GM23338 (cell line): ENCODE measurements around the gene ABCG2. TPM values are rescaled to one million over a fixed set of nuclear protein-coding genes. Genes with fewer than 3 reads are reported as not detected.

Experiments used
- ATAC-seq: fragments of 200-7000 bp; cut with Tn5 transposase; 3 replicates; pipeline ENCODE4 v1.9.1; 2020
- DNase-seq: peaks from one replicate; pipeline ENCODE4 v3.0.0-alpha.2; 2015; ENCODE audit warnings: low spot score
- H2AFZ ChIP-seq: fragments of 200-600 bp; sonication (generic); 2 replicates; pipeline ENCODE4 v1.8.0; 2016; ENCODE audit warnings: antibody characterized with exemption, mild to moderate bottlenecking, moderate library complexity
- H3F3A ChIP-seq: fragments of 200-600 bp; sonication (generic); replicated peaks from 2 replicates; pipeline ENCODE4 v1.8.0; 2017; ENCODE audit warnings: antibody characterized with exemption, mixed run types, low read depth
- H3K27ac ChIP-seq: fragments of 200-600 bp; sonication (generic); 2 replicates; pipeline ENCODE4 v1.6.1; 2016; ENCODE audit warnings: low read depth
- H3K27me3 ChIP-seq: fragments of 200-600 bp; sonication (generic); 2 replicates; pipeline ENCODE4 v1.8.0; 2016; ENCODE audit warnings: mild to moderate bottlenecking, mixed run types, moderate library complexity; ENCODE audit not compliant: insufficient read depth
- H3K36me3 ChIP-seq: fragments of 200-600 bp; sonication (generic); 2 replicates; pipeline ENCODE4 v1.8.0; 2016; ENCODE audit warnings: mild to moderate bottlenecking; ENCODE audit not compliant: insufficient read depth
- H3K4me1 ChIP-seq: fragments of 200-600 bp; sonication (generic); 2 replicates; pipeline ENCODE4 v1.8.0; 2016; ENCODE audit warnings: mild to moderate bottlenecking, moderate library complexity; ENCODE audit not compliant: insufficient read depth
- H3K4me2 ChIP-seq: fragments of 200-600 bp; sonication (generic); 2 replicates; pipeline ENCODE4 v1.7.1; 2017; ENCODE audit warnings: mixed run types
- H3K4me3 ChIP-seq: fragments of 200-600 bp; sonication (generic); 2 replicates; pipeline ENCODE4 v1.6.1; 2016; ENCODE audit warnings: mixed run types
- H3K79me2 ChIP-seq: fragments of 200-600 bp; sonication (generic); replicated peaks from 2 replicates; pipeline ENCODE4 v1.8.0; 2017; ENCODE audit warnings: mild to moderate bottlenecking; ENCODE audit not compliant: insufficient read depth
- H3K9me2 ChIP-seq: fragments of 200-600 bp; sonication (generic); 2 replicates; pipeline ENCODE4 v1.8.0; 2017; ENCODE audit not compliant: insufficient read depth
- H4K20me1 ChIP-seq: fragments of 200-600 bp; sonication (generic); replicated peaks from 2 replicates; pipeline ENCODE4 v1.8.0; 2017; ENCODE audit warnings: mild to moderate bottlenecking; ENCODE audit not compliant: insufficient read depth
- H3K27ac Mint-ChIP-seq: 2 replicates; pipeline ENCODE4 v1.8.0; 2020; ENCODE audit warnings: inconsistent platforms, mild to moderate bottlenecking, moderate library complexity, mixed read lengths
- H3K27me3 Mint-ChIP-seq: 3 replicates; pipeline ENCODE4 v1.8.0; 2022; ENCODE audit warnings: low read depth, mild to moderate bottlenecking, moderate library complexity, mixed read lengths, inconsistent platforms; ENCODE audit not compliant: insufficient read depth, poor library complexity
- H3K36me3 Mint-ChIP-seq: 3 replicates; pipeline ENCODE4 v1.8.0; 2021; ENCODE audit warnings: low read depth, mild to moderate bottlenecking, inconsistent platforms, moderate library complexity, mixed read lengths
- H3K4me1 Mint-ChIP-seq: 3 replicates; pipeline ENCODE4 v1.8.0; 2020; ENCODE audit warnings: mild to moderate bottlenecking, inconsistent platforms, mixed read lengths
- H3K4me3 Mint-ChIP-seq: 3 replicates; pipeline ENCODE4 v1.8.0; 2021; ENCODE audit warnings: moderate library complexity, mild to moderate bottlenecking, inconsistent platforms, mixed read lengths
- H3K9me3 Mint-ChIP-seq: 3 replicates; pipeline ENCODE4 v1.8.0; 2020; ENCODE audit warnings: moderate library complexity, mild to moderate bottlenecking, inconsistent platforms, mixed read lengths
- CREB1 ChIP-seq: fragments of 250-450 bp; sonication (Bioruptor Pico); IDR thresholded peaks from 2 replicates; pipeline ENCODE4 v1.5.0; 2020; ENCODE audit warnings: low read depth, mild to moderate bottlenecking, moderate library complexity
- EZH2phosphoT487 ChIP-seq: fragments of 200-600 bp; sonication (generic); IDR thresholded peaks from one replicate; pipeline ENCODE4 v1.8.1; 2018; ENCODE audit warnings: antibody characterized with exemption; ENCODE audit not compliant: unreplicated experiment
- JUNB ChIP-seq: IDR thresholded peaks from one replicate; pipeline ENCODE4 v1.6.1; 2016; ENCODE audit warnings: antibody characterized with exemption; ENCODE audit not compliant: unreplicated experiment
- STAT1 ChIP-seq: IDR thresholded peaks from one replicate; pipeline ENCODE4 v1.6.1; 2016; ENCODE audit warnings: antibody characterized with exemption; ENCODE audit not compliant: unreplicated experiment
- ZNF114 ChIP-seq: fragments of 250-450 bp; sonication (Bioruptor Pico); IDR thresholded peaks from 2 replicates; pipeline ENCODE4 v1.5.0; 2020; ENCODE audit warnings: mild to moderate bottlenecking, moderate library complexity
- ZNF331 ChIP-seq: fragments of 250-450 bp; sonication (Bioruptor Pico); IDR thresholded peaks from 2 replicates; pipeline ENCODE4 v1.5.0; 2020; ENCODE audit warnings: low read depth, mild to moderate bottlenecking, moderate library complexity
- polyA plus RNA-seq: library from polyadenylated mRNA; unstranded; fragments of >200 nt; fragmentation: Nextera tagmentation; extraction: Ambion mirVana; gene quantifications from 2 replicates; pipeline ENCODE4 v1.2.1, GENCODE V29; 2016
- total RNA-seq: library from RNA; depleted of rRNA; stranded (reverse); fragments of >200 nt; shearing (Covaris generic); gene quantifications from 2 replicates; pipeline ENCODE4 v1.2.3, GENCODE V29; 2014
- TF ChIP-seq, protein P1 (sequence below): fragments of 250-450 bp; sonication (Bioruptor Pico); IDR thresholded peaks from 2 replicates; pipeline ENCODE4 v1.5.0; 2020; ENCODE audit warnings: mild to moderate bottlenecking, moderate library complexity
- TF ChIP-seq, protein P2 (sequence below): IDR thresholded peaks from one replicate; pipeline ENCODE4 v1.6.1; 2018; ENCODE audit warnings: antibody characterized with exemption; ENCODE audit not compliant: unreplicated experiment

The ABCG2 gene
- total and polyA plus RNA-seq, 2 experiments from 2014 or later, result 1.5 to 10.6 TPM

DNA sequence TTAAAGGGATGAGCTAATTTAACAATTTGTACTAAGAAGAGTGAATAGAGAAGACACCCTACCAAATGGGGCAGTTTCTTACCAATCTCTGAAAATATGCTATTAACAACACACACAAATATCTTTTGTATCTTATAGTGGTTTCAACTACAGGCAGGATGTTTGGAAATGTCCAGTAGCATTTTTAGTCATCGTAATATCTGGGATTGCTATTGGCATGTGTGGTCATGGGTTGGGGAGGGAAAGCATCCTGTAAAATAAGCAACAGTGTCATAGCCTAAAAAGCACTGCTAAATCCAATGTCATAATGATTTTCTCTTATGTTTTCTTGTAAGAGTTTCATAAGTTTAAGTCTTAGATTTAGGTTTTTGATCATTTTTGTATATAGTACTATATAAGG lies 29.3 kb upstream of the ABCG2 start (continued):
- TF ChIP-seq JUNB, result no peak
- no peak for TF ChIP-seq CREB1 (CRISPR knock-in tag)
- no peak for TF ChIP-seq ZNF331 (CRISPR knock-in tag)

DNA sequence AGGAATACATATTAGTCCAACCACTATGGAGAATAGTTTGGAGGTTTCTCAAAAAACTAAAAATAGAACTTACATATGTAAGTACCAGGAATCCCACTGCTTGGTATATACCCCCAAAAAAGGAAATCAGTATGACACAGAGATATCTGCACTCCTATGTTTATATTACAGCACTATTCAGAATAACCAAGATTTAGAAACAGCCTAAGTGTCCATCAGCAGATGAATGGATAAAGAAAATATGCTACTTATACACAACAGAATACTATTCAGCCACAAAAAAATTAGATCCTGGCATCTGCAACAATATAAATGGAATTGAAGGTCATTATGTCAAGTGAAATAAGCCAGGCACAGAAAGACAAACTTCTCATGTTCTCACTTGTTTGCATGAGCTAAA lies 27.5 kb upstream of the ABCG2 start:
- H3K4me1 Mint-ChIP-seq, result peaks cover 7% of the 10 kb centered on the region; the same call in 2 of the 3 replicates
- Histone ChIP-seq H3F3A (no peaks in the 10 kb centered on the region), H3K79me2 (no peaks in the 10 kb centered on the region), H2AFZ (no peak overlapping the region), H3K27me3 (no peaks in the 10 kb centered on the region), H3K9me2 (no peaks in the 10 kb centered on the region), H3K4me1 (no peaks in the 10 kb centered on the region; the same call in 1 of the 2 replicates), H4K20me1 (no peaks in the 10 kb centered on the region), H3K27ac (no peak overlapping the region), H3K36me3 (no peaks in the 10 kb centered on the region), H3K4me2 (no peak overlapping the region), H3K4me3 (no peak overlapping the region)
- H3K36me3 Mint-ChIP-seq, result no peaks in the 10 kb centered on the region
- H3K27me3 Mint-ChIP-seq, result no peaks in the 10 kb centered on the region
- ATAC-seq (no peak), DNase-seq (no peak)
- no peak for TF ChIP-seq JUNB
- TF ChIP-seq, protein P1, sequence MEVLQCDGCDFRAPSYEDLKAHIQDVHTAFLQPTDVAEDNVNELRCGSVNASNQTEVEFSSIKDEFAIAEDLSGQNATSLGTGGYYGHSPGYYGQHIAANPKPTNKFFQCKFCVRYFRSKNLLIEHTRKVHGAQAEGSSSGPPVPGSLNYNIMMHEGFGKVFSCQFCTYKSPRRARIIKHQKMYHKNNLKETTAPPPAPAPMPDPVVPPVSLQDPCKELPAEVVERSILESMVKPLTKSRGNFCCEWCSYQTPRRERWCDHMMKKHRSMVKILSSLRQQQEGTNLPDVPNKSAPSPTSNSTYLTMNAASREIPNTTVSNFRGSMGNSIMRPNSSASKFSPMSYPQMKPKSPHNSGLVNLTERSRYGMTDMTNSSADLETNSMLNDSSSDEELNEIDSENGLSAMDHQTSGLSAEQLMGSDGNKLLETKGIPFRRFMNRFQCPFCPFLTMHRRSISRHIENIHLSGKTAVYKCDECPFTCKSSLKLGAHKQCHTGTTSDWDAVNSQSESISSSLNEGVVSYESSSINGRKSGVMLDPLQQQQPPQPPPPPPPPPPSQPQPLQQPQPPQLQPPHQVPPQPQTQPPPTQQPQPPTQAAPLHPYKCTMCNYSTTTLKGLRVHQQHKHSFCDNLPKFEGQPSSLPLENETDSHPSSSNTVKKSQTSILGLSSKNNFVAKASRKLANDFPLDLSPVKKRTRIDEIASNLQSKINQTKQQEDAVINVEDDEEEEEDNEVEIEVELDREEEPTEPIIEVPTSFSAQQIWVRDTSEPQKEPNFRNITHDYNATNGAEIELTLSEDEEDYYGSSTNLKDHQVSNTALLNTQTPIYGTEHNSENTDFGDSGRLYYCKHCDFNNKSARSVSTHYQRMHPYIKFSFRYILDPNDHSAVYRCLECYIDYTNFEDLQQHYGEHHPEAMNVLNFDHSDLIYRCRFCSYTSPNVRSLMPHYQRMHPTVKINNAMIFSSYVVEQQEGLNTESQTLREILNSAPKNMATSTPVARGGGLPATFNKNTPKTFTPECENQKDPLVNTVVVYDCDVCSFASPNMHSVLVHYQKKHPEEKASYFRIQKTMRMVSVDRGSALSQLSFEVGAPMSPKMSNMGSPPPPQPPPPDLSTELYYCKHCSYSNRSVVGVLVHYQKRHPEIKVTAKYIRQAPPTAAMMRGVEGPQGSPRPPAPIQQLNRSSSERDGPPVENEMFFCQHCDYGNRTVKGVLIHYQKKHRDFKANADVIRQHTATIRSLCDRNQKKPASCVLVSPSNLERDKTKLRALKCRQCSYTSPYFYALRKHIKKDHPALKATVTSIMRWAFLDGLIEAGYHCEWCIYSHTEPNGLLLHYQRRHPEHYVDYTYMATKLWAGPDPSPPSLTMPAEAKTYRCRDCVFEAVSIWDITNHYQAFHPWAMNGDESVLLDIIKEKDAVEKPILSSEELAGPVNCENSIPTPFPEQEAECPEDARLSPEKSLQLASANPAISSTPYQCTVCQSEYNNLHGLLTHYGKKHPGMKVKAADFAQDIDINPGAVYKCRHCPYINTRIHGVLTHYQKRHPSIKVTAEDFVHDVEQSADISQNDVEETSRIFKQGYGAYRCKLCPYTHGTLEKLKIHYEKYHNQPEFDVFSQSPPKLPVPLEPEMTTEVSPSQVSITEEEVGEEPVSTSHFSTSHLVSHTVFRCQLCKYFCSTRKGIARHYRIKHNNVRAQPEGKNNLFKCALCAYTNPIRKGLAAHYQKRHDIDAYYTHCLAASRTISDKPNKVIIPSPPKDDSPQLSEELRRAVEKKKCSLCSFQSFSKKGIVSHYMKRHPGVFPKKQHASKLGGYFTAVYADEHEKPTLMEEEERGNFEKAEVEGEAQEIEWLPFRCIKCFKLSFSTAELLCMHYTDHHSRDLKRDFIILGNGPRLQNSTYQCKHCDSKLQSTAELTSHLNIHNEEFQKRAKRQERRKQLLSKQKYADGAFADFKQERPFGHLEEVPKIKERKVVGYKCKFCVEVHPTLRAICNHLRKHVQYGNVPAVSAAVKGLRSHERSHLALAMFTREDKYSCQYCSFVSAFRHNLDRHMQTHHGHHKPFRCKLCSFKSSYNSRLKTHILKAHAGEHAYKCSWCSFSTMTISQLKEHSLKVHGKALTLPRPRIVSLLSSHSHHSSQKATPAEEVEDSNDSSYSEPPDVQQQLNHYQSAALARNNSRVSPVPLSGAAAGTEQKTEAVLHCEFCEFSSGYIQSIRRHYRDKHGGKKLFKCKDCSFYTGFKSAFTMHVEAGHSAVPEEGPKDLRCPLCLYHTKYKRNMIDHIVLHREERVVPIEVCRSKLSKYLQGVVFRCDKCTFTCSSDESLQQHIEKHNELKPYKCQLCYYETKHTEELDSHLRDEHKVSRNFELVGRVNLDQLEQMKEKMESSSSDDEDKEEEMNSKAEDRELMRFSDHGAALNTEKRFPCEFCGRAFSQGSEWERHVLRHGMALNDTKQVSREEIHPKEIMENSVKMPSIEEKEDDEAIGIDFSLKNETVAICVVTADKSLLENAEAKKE (CRISPR knock-in tag), result no peak
- TF ChIP-seq ZNF114 (CRISPR knock-in tag), result no peak
- no peak for TF ChIP-seq STAT1
- no peak for TF ChIP-seq ZNF331 (CRISPR knock-in tag)
- TF ChIP-seq, protein P2, sequence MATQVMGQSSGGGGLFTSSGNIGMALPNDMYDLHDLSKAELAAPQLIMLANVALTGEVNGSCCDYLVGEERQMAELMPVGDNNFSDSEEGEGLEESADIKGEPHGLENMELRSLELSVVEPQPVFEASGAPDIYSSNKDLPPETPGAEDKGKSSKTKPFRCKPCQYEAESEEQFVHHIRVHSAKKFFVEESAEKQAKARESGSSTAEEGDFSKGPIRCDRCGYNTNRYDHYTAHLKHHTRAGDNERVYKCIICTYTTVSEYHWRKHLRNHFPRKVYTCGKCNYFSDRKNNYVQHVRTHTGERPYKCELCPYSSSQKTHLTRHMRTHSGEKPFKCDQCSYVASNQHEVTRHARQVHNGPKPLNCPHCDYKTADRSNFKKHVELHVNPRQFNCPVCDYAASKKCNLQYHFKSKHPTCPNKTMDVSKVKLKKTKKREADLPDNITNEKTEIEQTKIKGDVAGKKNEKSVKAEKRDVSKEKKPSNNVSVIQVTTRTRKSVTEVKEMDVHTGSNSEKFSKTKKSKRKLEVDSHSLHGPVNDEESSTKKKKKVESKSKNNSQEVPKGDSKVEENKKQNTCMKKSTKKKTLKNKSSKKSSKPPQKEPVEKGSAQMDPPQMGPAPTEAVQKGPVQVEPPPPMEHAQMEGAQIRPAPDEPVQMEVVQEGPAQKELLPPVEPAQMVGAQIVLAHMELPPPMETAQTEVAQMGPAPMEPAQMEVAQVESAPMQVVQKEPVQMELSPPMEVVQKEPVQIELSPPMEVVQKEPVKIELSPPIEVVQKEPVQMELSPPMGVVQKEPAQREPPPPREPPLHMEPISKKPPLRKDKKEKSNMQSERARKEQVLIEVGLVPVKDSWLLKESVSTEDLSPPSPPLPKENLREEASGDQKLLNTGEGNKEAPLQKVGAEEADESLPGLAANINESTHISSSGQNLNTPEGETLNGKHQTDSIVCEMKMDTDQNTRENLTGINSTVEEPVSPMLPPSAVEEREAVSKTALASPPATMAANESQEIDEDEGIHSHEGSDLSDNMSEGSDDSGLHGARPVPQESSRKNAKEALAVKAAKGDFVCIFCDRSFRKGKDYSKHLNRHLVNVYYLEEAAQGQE, result no peak
- no peak for TF ChIP-seq EZH2phosphoT487
- TF ChIP-seq CREB1 (CRISPR knock-in tag), result no peak
- no peaks in the 10 kb centered on the region for H3K9me3 Mint-ChIP-seq
- no peak overlapping the region for H3K27ac Mint-ChIP-seq
- H3K4me3 Mint-ChIP-seq, result no peak overlapping the region
